BLaER1 treated with 17β-estradiol and CSF1 and Interleukin-3, amounts not matched to agents 10 nM and 100 nM (cell line): ENCODE results near the gene HNRNPD.
"Not testable (repeated sequence)": the region's sequence is repeated elsewhere in the genome, so short reads cannot be mapped to it uniquely, and the experiment has no call there.

Source experiments
- H3K27ac ChIP-seq, 11 experiments: shearing (Covaris generic); formaldehyde crosslinking; 2 replicates each; pipeline ENCODE4 v1.8.1; 2022
- H3K27me3 ChIP-seq, 11 experiments: shearing (Covaris generic); formaldehyde crosslinking; 2 replicates each; pipeline ENCODE4 v1.8.1; 2022
- H3K36me3 ChIP-seq, 11 experiments: shearing (Covaris generic); formaldehyde crosslinking; 2 replicates each; pipeline ENCODE4 v1.8.1; 2022
- H3K4me1 ChIP-seq, 10 experiments: shearing (Covaris generic); formaldehyde crosslinking; 2 replicates each; pipeline ENCODE4 v1.8.1; 2022
- H3K4me2 ChIP-seq, 11 experiments: shearing (Covaris generic); formaldehyde crosslinking; 2 replicates each; pipeline ENCODE4 v1.8.1; 2022
- H3K4me3 ChIP-seq, 10 experiments: shearing (Covaris generic); formaldehyde crosslinking; 2 replicates each; pipeline ENCODE4 v1.8.1; 2022
- H3K9ac ChIP-seq, 11 experiments: shearing (Covaris generic); formaldehyde crosslinking; 2 replicates each; pipeline ENCODE4 v1.8.1; 2022
- H3K9me3 ChIP-seq, 11 experiments: shearing (Covaris generic); formaldehyde crosslinking; replicated peaks in 1 of 11; 2 replicates each; pipeline ENCODE4 v1.8.1; 2022
- H4K20me1 ChIP-seq, 11 experiments: shearing (Covaris generic); formaldehyde crosslinking; 2 replicates each; pipeline ENCODE4 v1.8.1; 2022
- Cebpa-rat ChIP-seq, 11 experiments: shearing (Covaris generic); IDR thresholded peaks; 2 replicates each; pipeline ENCODE4 v1.8.1; 2022

Gene HNRNPD

GRCh38 chr4:82381235-82381634 lies 7.4 kb upstream of the HNRNPD start:
- peaks cover 2 to 11% (median 3%) of the 10 kb centered on the region in 10 experiments; a peak in 19 of 20 replicates for H3K4me1 ChIP-seq
- no peaks in the 10 kb centered on the region for H3K27me3 ChIP-seq
- peaks cover 9 to 72% (median 29%) of the 10 kb centered on the region in 11 experiments; a peak in 20 of 22 replicates for H3K36me3 ChIP-seq
- H3K4me3 ChIP-seq = peak overlapping the region in 5 of 10 experiments; percentile 6 to 10 (median 8); a peak in 2 of 20 replicates
- no peak overlapping the region for H3K9ac ChIP-seq
- no peak for TF ChIP-seq Cebpa-rat (IDR thresholded peaks at IDR 0.05)
- no peak overlapping the region for H3K4me2 ChIP-seq
- H4K20me1 ChIP-seq = no peaks in the 10 kb centered on the region; a peak in 1 of 22 replicates
- H3K27ac ChIP-seq = no peak overlapping the region
- H3K9me3 ChIP-seq = peaks cover 32 to 73% (median 68%) of the 10 kb centered on the region in 11 experiments

- Histone ChIP-seq H3K4me1 (peaks cover 6 to 15% (median 7%) of the 10 kb centered on the region in 10 experiments), H3K27me3 (no peaks in the 10 kb centered on the region), H3K9me3 (peaks cover 28 to 69% (median 64%) of the 10 kb centered on the region in 11 experiments), H3K4me2 (no peak overlapping the region), H3K27ac (no peak overlapping the region), H3K36me3 (peaks cover 9 to 72% (median 29%) of the 10 kb centered on the region in 11 experiments; a peak in 20 of 22 replicates), H4K20me1 (no peaks in the 10 kb centered on the region; a peak in 1 of 22 replicates), H3K9ac (no peak overlapping the region), H3K4me3 (peak overlapping the region in 5 of 10 experiments; percentile 6 to 10 (median 8); a peak in 2 of 20 replicates)
- no peak for TF ChIP-seq Cebpa-rat (IDR thresholded peaks at IDR 0.05)
Observed at GRCh38 chr4:82380831-82381230, 7.0 kb upstream of the HNRNPD start.

GRCh38 chr4:82380344-82380743 lies 6.6 kb upstream of the HNRNPD start:
- H3K9me3 ChIP-seq = peaks cover 23 to 64% (median 59%) of the 10 kb centered on the region in 11 experiments
- no peak for TF ChIP-seq Cebpa-rat (IDR thresholded peaks at IDR 0.05)
- peaks cover 9 to 72% (median 29%) of the 10 kb centered on the region in 11 experiments; a peak in 20 of 22 replicates for H3K36me3 ChIP-seq
- no peak overlapping the region for H3K27ac ChIP-seq
- H3K4me2 ChIP-seq = no peak overlapping the region
- peak overlapping the region in 4 of 10 experiments; percentile 6 to 9 (median 7); a peak in 2 of 20 replicates for H3K4me3 ChIP-seq
- no peak overlapping the region for H3K9ac ChIP-seq
- no peaks in the 10 kb centered on the region for H3K27me3 ChIP-seq
- H4K20me1 ChIP-seq = no peaks in the 10 kb centered on the region; a peak in 1 of 22 replicates
- peaks cover 9 to 18% (median 11%) of the 10 kb centered on the region in 10 experiments for H3K4me1 ChIP-seq

GRCh38 chr4:82376109-82376508 lies 2.3 kb upstream of the HNRNPD start:
- H3K9me3 ChIP-seq = peaks cover 11 to 23% (median 19%) of the 10 kb centered on the region in 11 experiments
- TF ChIP-seq Cebpa-rat (IDR thresholded peaks at IDR 0.05) = no peak
- H3K27ac ChIP-seq = no peak overlapping the region
- H3K27me3 ChIP-seq = no peaks in the 10 kb centered on the region
- H4K20me1 ChIP-seq = peaks cover 18 to 24% (median 22%) of the 10 kb centered on the region in 11 experiments
- peak overlapping the region; percentile 72 to 83 (median 79) for H3K4me2 ChIP-seq
- H3K4me1 ChIP-seq = peaks cover 9 to 18% (median 13%) of the 10 kb centered on the region in 10 experiments
- peak overlapping the region in 9 of 10 experiments; percentile 85 to 100 (median 95); a peak in 12 of 20 replicates for H3K4me3 ChIP-seq
- H3K9ac ChIP-seq = peak overlapping the region in 5 of 11 experiments; percentile 6 to 100 (median 98); a peak in 4 of 22 replicates
- H3K36me3 ChIP-seq = peaks cover 9 to 62% (median 33%) of the 10 kb centered on the region in 11 experiments; a peak in 21 of 22 replicates

GRCh38 chr4:82373486-82373815 lies 340 bp downstream of the HNRNPD start:
- H3K4me2 ChIP-seq = peak overlapping the region; percentile 2 to 97 (median 88); a peak in 18 of 22 replicates

GRCh38 chr4:82372517-82373485 lies 990 bp downstream of the HNRNPD start:
- TF ChIP-seq Cebpa-rat (IDR thresholded peaks at IDR 0.05) = no peak
- peaks cover 30 to 67% (median 51%) of the 10 kb centered on the region in 11 experiments for H3K36me3 ChIP-seq
- H4K20me1 ChIP-seq = peaks cover 51 to 57% (median 55%) of the 10 kb centered on the region in 11 experiments
- peak overlapping the region; percentile 95 to 100 (median 100) for H3K9ac ChIP-seq
- H3K27ac ChIP-seq = peak overlapping the region; percentile 98 to 100 (median 100)
- no peaks in the 10 kb centered on the region for H3K27me3 ChIP-seq
- H3K4me2 ChIP-seq = peak overlapping the region; percentile 73 to 97 (median 88)
- peak overlapping the region; percentile 85 to 100 (median 96) for H3K4me3 ChIP-seq
- H3K4me1 ChIP-seq = peaks cover 36 to 49% (median 45%) of the 10 kb centered on the region in 10 experiments
- no peaks in the 10 kb centered on the region for H3K9me3 ChIP-seq

More at GRCh38 chr4:82373486-82373815, 340 bp downstream of the HNRNPD start:
- Histone ChIP-seq H3K27ac (peak overlapping the region; percentile 98 to 100 (median 100)), H3K27me3 (no peaks in the 10 kb centered on the region), H4K20me1 (peaks cover 45 to 50% (median 49%) of the 10 kb centered on the region in 11 experiments), H3K9ac (peak overlapping the region; percentile 95 to 100 (median 100)), H3K4me1 (peaks cover 34 to 43% (median 38%) of the 10 kb centered on the region in 10 experiments), H3K4me3 (peak overlapping the region; percentile 85 to 100 (median 96)), H3K9me3 (no peaks in the 10 kb centered on the region), H3K36me3 (peaks cover 24 to 67% (median 44%) of the 10 kb centered on the region in 11 experiments)
- TF ChIP-seq Cebpa-rat (IDR thresholded peaks at IDR 0.05) = no peak

- peak overlapping the region; percentile 95 to 100 (median 100) for H3K9ac ChIP-seq
- H4K20me1 ChIP-seq = peaks cover 64 to 70% (median 68%) of the 10 kb centered on the region in 11 experiments
- H3K9me3 ChIP-seq = no peaks in the 10 kb centered on the region
- H3K27ac ChIP-seq = peak overlapping the region; percentile 2 to 100 (median 100); a peak in 19 of 22 replicates
- H3K27me3 ChIP-seq = no peaks in the 10 kb centered on the region
- peak overlapping the region; percentile 73 to 97 (median 88) for H3K4me2 ChIP-seq
- H3K36me3 ChIP-seq = peaks cover 43 to 67% (median 61%) of the 10 kb centered on the region in 11 experiments
- TF ChIP-seq Cebpa-rat (IDR thresholded peaks at IDR 0.05) = no peak
- H3K4me1 ChIP-seq = peaks cover 46 to 60% (median 55%) of the 10 kb centered on the region in 10 experiments
- H3K4me3 ChIP-seq = peak overlapping the region; percentile 85 to 100 (median 96)
Observed at GRCh38 chr4:82371497-82371896, 2.3 kb downstream of the HNRNPD start.

GRCh38 chr4:82367438-82368097 lies 6.2 kb downstream of the HNRNPD start:
- peak overlapping the region; percentile 25 to 97 (median 88); a peak in 18 of 22 replicates for H3K4me2 ChIP-seq
- H3K4me3 ChIP-seq = no peak overlapping the region
- H3K27ac ChIP-seq = no peak overlapping the region
- peaks cover 58 to 87% (median 80%) of the 10 kb centered on the region in 10 experiments for H3K4me1 ChIP-seq
- TF ChIP-seq Cebpa-rat (IDR thresholded peaks at IDR 0.05) = no peak
- peaks cover 100% of the 10 kb centered on the region in 11 experiments for H4K20me1 ChIP-seq
- no peaks in the 10 kb centered on the region for H3K9me3 ChIP-seq
- peak overlapping the region in 2 of 11 experiments; percentile 14 to 15; a peak in 1 of 22 replicates for H3K9ac ChIP-seq
- no peaks in the 10 kb centered on the region for H3K27me3 ChIP-seq
- H3K36me3 ChIP-seq = peaks cover 56 to 100% (median 92%) of the 10 kb centered on the region in 11 experiments

GRCh38 chr4:82366431-82366830 lies 7.4 kb downstream of the HNRNPD start:
- not testable (repeated sequence) for H3K27me3 ChIP-seq, H3K9ac ChIP-seq, H3K4me3 ChIP-seq, H3K9me3 ChIP-seq, H3K27ac ChIP-seq
- Histone ChIP-seq H4K20me1 (peaks cover 100% of the 10 kb centered on the region in 11 experiments), H3K4me1 (peaks cover 63 to 98% (median 88%) of the 10 kb centered on the region in 10 experiments), H3K4me2 (peak overlapping the region; percentile 10 to 97 (median 38); a peak in 18 of 22 replicates), H3K36me3 (peaks cover 56 to 99% (median 84%) of the 10 kb centered on the region in 11 experiments)
